ENCODE data around the gene MRPL55.

MRPL55 gene

DNA sequence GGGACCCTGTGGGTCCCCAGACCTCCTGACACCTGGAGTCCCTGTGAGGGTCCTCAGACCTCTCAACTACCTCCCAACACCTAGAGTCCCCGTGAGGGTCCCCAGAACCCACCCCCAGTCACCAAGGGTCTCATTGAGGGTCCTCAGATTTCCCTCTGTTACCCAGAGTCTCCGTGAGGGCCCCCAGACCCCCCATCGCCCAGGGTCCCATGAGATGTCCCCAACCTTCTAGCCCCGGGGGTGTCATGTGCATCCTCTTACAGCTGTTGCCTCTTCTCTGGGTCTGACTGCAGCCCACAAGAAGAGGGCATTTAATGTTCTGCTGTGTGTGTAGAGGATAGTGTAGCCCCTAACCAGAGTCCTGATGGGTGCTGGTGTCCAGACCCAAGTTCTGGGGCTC lies 38.7 kb upstream of the MRPL55 start:
- in situ Hi-C loops (cut with MboI; ENCODE audit: low pct_unique_long_range_greater_than_20kb, low sequenced_read_pairs, unreplicated experiment): no loop called here
- DNase-seq (ENCODE audit: low spot score): no peak
- TF ChIP-seq, protein P1, sequence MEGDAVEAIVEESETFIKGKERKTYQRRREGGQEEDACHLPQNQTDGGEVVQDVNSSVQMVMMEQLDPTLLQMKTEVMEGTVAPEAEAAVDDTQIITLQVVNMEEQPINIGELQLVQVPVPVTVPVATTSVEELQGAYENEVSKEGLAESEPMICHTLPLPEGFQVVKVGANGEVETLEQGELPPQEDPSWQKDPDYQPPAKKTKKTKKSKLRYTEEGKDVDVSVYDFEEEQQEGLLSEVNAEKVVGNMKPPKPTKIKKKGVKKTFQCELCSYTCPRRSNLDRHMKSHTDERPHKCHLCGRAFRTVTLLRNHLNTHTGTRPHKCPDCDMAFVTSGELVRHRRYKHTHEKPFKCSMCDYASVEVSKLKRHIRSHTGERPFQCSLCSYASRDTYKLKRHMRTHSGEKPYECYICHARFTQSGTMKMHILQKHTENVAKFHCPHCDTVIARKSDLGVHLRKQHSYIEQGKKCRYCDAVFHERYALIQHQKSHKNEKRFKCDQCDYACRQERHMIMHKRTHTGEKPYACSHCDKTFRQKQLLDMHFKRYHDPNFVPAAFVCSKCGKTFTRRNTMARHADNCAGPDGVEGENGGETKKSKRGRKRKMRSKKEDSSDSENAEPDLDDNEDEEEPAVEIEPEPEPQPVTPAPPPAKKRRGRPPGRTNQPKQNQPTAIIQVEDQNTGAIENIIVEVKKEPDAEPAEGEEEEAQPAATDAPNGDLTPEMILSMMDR (IDR thresholded peaks at IDR 0.05; ENCODE audit: extremely low read depth, insufficient read depth, missing control alignments): no peak

DNA sequence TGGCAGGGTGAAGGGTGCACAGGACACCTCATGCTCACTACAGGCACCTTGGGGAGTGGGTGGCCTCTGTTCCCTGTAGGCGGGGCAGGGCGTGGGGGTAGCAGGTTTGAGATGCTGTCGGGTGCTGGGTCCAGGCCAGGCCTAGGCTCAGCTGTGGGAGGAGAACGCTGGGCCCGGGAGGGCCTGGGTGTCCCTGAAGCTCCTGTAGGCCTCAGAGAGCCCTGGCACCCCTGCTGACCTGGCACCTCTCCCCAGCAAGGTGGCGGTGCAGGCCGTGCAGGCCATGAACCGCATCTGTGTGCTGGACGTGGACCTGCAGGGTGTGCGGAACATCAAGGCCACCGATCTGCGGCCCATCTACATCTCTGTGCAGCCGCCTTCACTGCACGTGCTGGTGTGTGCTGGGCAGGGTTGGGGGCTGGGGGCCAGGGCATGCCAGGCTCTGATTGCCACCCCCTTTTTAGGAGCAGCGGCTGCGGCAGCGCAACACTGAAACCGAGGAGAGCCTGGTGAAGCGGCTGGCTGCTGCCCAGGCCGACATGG lies 38.1 kb upstream of the MRPL55 start:
- DNase-seq (ENCODE audit: low spot score): peak; percentile 9
- in situ Hi-C loops (cut with MboI; ENCODE audit: low pct_unique_long_range_greater_than_20kb, low sequenced_read_pairs, unreplicated experiment): no loop called here
- TF ChIP-seq, protein P1 (IDR thresholded peaks at IDR 0.05; ENCODE audit: extremely low read depth, insufficient read depth, missing control alignments): no peak

DNA sequence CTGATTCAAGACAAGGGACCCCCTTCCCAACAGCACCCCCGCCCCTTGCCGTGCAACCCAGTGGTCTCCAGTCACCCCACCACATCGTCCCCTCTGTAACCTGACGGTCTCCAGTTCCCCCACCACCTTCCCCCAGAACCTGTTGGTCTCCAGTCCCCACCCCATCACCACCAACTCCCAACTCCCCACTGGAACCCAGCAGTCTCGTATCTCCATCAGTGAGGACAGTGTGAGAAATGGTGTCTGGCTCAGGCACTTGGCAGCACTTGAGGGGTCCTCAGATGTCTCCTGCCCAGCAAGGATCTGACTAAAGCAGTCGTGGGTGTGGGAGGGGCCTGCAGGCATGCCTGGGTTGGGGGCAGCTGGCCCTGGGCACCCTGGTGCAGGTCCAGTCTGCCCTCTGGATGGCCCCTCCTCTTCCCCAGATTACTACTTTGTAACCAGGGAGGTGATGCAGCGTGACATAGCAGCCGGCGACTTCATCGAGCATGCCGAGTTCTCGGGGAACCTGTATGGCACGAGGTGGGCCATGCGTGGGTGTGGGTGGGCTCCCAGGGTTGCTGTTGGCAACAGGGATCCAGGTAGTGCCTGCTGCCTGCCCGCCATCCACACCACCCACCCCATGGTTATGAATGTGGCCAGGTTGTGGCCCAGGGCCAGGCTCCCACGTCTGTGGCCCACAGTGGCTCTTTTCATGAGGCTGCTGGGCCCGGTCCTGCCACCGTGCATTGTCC lies 37.5 kb upstream of the MRPL55 start:
- in situ Hi-C loops (cut with MboI; ENCODE audit: low pct_unique_long_range_greater_than_20kb, low sequenced_read_pairs, unreplicated experiment): no loop called here
- TF ChIP-seq, protein P1 (IDR thresholded peaks at IDR 0.05; ENCODE audit: extremely low read depth, insufficient read depth, missing control alignments): no peak
- peak; percentile 13 for DNase-seq (ENCODE audit: low spot score)

DNA sequence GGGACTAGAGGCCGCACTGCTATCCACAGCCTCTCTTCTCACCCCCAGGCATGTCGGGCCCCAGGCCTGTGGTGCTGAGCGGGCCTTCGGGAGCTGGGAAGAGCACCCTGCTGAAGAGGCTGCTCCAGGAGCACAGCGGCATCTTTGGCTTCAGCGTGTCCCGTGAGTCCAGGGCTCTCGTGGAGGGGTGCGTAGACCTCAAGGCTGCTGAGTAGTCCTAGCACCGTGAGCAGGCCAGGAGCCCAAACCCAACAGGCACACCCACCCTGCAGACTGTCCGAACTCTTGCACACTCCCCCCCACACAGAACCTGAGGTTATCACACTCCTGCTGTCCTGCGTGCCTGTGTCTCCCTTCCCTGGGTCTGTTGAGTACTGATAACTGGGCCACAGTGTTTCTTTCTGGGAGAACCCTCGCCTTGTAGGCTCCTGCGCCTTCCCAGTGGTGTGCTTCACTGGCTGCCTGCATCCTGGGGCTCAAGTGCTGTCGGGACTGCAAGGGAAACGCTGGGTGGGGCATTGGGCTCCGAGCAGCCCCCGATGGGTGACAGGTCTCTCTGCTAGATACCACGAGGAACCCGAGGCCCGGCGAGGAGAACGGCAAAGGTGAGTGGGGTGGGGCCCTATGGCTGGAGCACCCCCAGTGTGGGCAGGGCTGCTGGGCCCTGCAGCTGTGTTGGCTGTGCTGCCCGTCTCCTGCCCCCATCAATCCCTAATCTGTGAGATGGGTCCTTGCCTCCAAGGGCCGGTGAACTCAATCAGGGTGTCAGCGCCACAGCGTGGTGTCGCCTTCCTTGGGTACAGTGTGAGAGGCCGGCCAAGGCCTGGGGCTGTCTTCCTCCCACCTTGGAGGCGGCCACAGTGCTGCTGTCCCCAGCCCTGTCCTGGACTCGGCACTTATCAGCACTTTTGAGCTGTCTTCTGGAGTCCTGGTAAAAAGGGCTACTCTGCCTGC lies 36.6 kb upstream of the MRPL55 start:
- DNase-seq (ENCODE audit: low spot score): peak; percentile 9
- TF ChIP-seq, protein P1 (IDR thresholded peaks at IDR 0.05; ENCODE audit: extremely low read depth, insufficient read depth, missing control alignments): no peak
- in situ Hi-C loops (cut with MboI; ENCODE audit: low pct_unique_long_range_greater_than_20kb, low sequenced_read_pairs, unreplicated experiment): no loop called here

DNA sequence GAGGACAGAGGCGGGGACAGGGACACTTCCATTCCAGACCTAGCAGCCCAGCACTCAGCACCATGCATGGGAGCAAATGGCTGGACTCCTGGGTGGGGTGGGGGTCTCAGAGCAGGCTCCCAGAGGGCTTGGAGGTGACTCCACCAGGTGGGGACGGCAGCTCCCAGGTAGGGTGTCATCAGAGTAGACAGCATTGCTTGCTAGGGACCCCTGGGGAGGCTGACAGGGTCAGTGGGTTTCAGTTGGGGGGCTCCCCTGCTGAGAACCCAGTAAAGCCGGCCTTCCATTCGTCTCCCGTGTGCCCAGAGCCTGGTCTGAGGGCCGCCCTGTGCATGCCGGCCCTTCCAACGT lies 35.9 kb upstream of the MRPL55 start:
- in situ Hi-C loops (cut with MboI; ENCODE audit: low pct_unique_long_range_greater_than_20kb, low sequenced_read_pairs, unreplicated experiment): no loop called here
- DNase-seq (ENCODE audit: low spot score): no peak
- TF ChIP-seq, protein P1 (IDR thresholded peaks at IDR 0.05; ENCODE audit: extremely low read depth, insufficient read depth, missing control alignments): no peak

DNA sequence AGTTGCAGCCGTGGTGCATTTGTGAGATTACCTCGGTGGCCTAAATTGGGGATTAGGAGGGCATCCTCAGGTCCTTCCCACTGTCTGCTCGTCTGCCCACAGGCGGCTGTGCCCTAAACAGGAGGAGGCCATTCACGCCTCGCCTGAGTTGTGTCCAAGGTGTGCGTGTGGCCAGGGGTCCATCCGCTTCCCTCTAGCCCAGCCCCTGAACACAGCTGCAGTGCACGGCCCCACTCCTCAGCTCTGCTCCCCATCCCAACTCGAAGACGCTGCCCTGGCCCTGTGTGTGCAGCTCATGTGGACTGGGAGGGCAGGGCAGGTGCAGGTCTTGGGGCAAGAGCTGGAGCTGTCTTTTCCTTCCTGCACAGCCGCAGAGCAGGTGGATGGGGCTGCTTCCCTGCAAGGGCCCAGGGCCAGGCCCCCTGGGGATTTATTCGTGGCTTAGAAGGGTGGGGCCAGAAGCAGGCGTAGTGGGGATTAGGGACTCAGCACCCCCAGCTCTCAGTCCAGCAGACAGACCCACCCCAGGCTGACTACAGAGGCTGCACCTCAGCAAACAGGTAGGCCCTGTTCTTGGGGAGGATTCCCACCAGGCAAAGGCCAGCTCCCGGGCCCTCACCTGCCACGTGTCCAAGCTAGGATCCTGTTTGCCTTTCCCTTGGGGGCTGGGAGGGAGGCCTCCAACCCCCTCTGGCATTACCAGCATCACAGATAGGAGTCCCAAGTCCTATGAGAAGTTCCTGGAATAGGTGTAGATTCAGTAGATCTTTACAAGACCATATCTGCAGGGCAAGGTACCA lies 35.3 kb upstream of the MRPL55 start:
- TF ChIP-seq, protein P1 (IDR thresholded peaks at IDR 0.05; ENCODE audit: extremely low read depth, insufficient read depth, missing control alignments): no peak
- peak; percentile 7 for DNase-seq (ENCODE audit: low spot score)
- in situ Hi-C loops (cut with MboI; ENCODE audit: low pct_unique_long_range_greater_than_20kb, low sequenced_read_pairs, unreplicated experiment): no loop called here

Measured in GM13977 (cell line).